ENCODE results near the gene CIB4. TPM values are rescaled to one million over a fixed set of nuclear protein-coding genes. Genes with fewer than 3 reads are reported as not detected.

CIB4 gene
- total RNA-seq, 3 donors from 2014 or later (not counting 1 experiment from before 2014, with no cell fraction given) = not detected

GRCh38 chr2:26595146-26595545 lies 46.0 kb downstream of the CIB4 start:
- peaks cover 19 to 42% of the 10 kb centered on the region in 2 donors for H3K27me3 Mint-ChIP-seq (ENCODE audit: low read depth in 2 of 2)
- H3K27ac ChIP-seq (ENCODE audit: low read length) = no peak overlapping the region
- H3K36me3 ChIP-seq (ENCODE audit: control insufficient read depth, insufficient read depth, low read length) = no peaks in the 10 kb centered on the region
- no peak overlapping the region for H3K27ac Mint-ChIP-seq
- TF ChIP-seq, protein P1, sequence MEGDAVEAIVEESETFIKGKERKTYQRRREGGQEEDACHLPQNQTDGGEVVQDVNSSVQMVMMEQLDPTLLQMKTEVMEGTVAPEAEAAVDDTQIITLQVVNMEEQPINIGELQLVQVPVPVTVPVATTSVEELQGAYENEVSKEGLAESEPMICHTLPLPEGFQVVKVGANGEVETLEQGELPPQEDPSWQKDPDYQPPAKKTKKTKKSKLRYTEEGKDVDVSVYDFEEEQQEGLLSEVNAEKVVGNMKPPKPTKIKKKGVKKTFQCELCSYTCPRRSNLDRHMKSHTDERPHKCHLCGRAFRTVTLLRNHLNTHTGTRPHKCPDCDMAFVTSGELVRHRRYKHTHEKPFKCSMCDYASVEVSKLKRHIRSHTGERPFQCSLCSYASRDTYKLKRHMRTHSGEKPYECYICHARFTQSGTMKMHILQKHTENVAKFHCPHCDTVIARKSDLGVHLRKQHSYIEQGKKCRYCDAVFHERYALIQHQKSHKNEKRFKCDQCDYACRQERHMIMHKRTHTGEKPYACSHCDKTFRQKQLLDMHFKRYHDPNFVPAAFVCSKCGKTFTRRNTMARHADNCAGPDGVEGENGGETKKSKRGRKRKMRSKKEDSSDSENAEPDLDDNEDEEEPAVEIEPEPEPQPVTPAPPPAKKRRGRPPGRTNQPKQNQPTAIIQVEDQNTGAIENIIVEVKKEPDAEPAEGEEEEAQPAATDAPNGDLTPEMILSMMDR (IDR thresholded peaks at IDR 0.05) = no peak
- intact Hi-C loops (cut with micrococcal nuclease) = no loop called here
- H3K4me1 ChIP-seq (ENCODE audit: control insufficient read depth, insufficient read depth, low read length) = no peaks in the 10 kb centered on the region
- H3K4me1 Mint-ChIP-seq = peaks cover 5 to 8% of the 10 kb centered on the region in 2 donors
- H3K4me3 Mint-ChIP-seq = no peak overlapping the region
- H3K9me3 ChIP-seq (ENCODE audit: control insufficient read depth, insufficient read depth, low read length) = no peaks in the 10 kb centered on the region
- 79% methylated on average over 7 of the region's 7 CpGs for WGBS (ENCODE audit: insufficient coverage)
- ATAC-seq (no peak), DNase-seq (no peak)
- no peaks in the 10 kb centered on the region for H3K27me3 ChIP-seq (ENCODE audit: control insufficient read depth, insufficient read depth, low read length)
- H3K9me3 Mint-ChIP-seq = no peaks in the 10 kb centered on the region
- no peak overlapping the region for H3K4me3 ChIP-seq (ENCODE audit: low read length)
- H3K36me3 Mint-ChIP-seq = no peaks in the 10 kb centered on the region

- TF ChIP-seq, protein P1 (IDR thresholded peaks at IDR 0.05) = no peak
- intact Hi-C loops (cut with micrococcal nuclease) = no loop called here
- H3K4me3 ChIP-seq (ENCODE audit: low read length) = no peak overlapping the region
- H3K27me3 Mint-ChIP-seq (ENCODE audit: low read depth in 2 of 2) = peaks cover 16 to 42% of the 10 kb centered on the region in 2 donors
- peaks cover 5 to 8% of the 10 kb centered on the region in 2 donors for H3K4me1 Mint-ChIP-seq
- DNase-seq (no peak), ATAC-seq (no peak)
- no peaks in the 10 kb centered on the region for H3K27me3 ChIP-seq (ENCODE audit: control insufficient read depth, insufficient read depth, low read length)
- H3K9me3 ChIP-seq (ENCODE audit: control insufficient read depth, insufficient read depth, low read length) = no peaks in the 10 kb centered on the region
- no peaks in the 10 kb centered on the region for H3K36me3 Mint-ChIP-seq
- H3K4me3 Mint-ChIP-seq = no peak overlapping the region
- no peaks in the 10 kb centered on the region for H3K36me3 ChIP-seq (ENCODE audit: control insufficient read depth, insufficient read depth, low read length)
- H3K9me3 Mint-ChIP-seq = no peaks in the 10 kb centered on the region
- H3K27ac ChIP-seq (ENCODE audit: low read length) = no peak overlapping the region
- no peak overlapping the region for H3K27ac Mint-ChIP-seq
- WGBS (ENCODE audit: insufficient coverage) = 83% methylated on average over 12 of the region's 12 CpGs
- H3K4me1 ChIP-seq (ENCODE audit: control insufficient read depth, insufficient read depth, low read length) = no peaks in the 10 kb centered on the region
These were observed 49.3 kb downstream of the CIB4 start for GRCh38 chr2:26591619-26592505.

DNA sequence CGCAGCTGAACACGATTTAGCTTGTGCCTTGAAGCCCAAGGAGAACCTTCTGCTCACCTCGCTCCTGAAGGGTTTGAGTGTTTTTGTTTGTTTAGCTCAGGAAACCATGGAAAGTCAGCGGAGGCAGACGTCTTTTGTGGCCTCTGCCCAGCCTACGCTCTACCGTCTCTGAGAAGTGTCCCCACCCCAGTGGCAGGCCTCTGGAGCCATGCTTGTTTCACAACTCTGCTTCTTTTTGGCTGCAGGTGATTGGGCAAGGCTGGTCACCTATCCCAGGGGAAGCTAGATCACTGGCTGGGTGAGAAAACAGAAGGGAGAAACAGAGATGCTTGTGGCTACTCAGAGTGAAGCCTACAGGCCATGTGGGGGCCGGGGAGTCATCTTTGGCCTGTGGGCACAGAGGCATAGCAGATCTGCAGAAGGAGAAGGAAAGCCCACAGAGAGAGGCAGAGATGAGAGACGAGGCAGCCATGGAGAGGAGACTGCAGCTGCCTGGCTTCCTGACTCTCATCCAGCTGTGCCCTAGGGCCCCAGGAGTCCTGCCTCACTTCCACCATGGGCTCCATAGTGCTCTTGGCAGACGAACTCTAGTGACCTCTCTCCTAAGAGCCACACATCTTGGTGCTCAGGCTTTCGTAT lies 50.1 kb downstream of the CIB4 start:
- ATAC-seq (no peak), DNase-seq (no peak)
- Histone ChIP-seq H3K9me3 (ENCODE audit: control insufficient read depth, insufficient read depth, low read length) (no peaks in the 10 kb centered on the region), H3K27ac (ENCODE audit: low read length) (no peak overlapping the region), H3K36me3 (ENCODE audit: control insufficient read depth, insufficient read depth, low read length) (no peaks in the 10 kb centered on the region), H3K27me3 (ENCODE audit: control insufficient read depth, insufficient read depth, low read length) (no peaks in the 10 kb centered on the region), H3K4me3 (ENCODE audit: low read length) (no peak overlapping the region), H3K4me1 (ENCODE audit: control insufficient read depth, insufficient read depth, low read length) (no peaks in the 10 kb centered on the region)
- Mint-ChIP-seq H3K9me3 (no peaks in the 10 kb centered on the region), H3K27ac (no peak overlapping the region), H3K4me3 (no peak overlapping the region), H3K27me3 (ENCODE audit: low read depth in 2 of 2) (peaks cover 18 to 45% of the 10 kb centered on the region in 2 donors), H3K4me1 (peaks cover 3 to 6% of the 10 kb centered on the region in 2 donors), H3K36me3 (no peaks in the 10 kb centered on the region)
- intact Hi-C loops (cut with micrococcal nuclease) = no loop called here
- WGBS (ENCODE audit: insufficient coverage) = 74% methylated on average over 11 of the region's 11 CpGs
- TF ChIP-seq, protein P1 (IDR thresholded peaks at IDR 0.05) = no peak

Measured in natural killer cell (primary cell).